8988T (cell line): ENCODE measurements around the gene GLI1.
A peak's percentile ranks its signal among the peaks of the same experiment; 100 is the strongest.
"Not testable (repeated sequence)": the region's sequence is repeated elsewhere in the genome, so short reads cannot be mapped to it uniquely, and the experiment has no call there.

Experiments used
- DNase-seq: peaks from one replicate; pipeline ENCODE4 v3.0.0; 2011

Gene GLI1

DNA sequence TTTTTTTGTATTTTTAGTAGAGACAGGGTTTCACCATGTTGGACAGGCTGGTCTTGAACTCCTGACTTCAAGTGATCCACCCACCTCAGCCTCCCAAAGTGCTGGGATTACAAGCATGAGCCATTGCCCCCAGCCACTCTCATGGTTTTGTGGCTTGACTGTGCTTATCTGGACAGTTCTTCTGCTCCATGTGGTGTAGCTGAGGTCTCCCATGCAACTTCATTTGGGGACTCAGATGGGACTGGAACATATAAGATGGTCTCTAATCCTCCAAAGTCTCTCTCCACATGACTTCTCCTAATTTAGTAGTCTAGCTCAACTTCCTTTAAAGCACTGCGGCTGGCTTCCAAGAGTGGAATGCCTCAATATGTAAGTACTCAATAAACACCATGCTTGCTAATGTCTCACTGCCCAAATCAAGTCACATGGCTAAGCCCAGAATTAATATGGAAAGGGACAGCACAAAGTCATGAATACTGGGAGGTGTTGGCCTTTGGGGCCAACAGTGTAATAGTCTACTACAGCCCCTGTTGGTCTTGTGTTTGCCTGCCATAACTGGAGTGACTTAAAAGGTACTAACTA lies 17.6 kb upstream of the GLI1 start:
- DNase-seq, result no peak

DNA sequence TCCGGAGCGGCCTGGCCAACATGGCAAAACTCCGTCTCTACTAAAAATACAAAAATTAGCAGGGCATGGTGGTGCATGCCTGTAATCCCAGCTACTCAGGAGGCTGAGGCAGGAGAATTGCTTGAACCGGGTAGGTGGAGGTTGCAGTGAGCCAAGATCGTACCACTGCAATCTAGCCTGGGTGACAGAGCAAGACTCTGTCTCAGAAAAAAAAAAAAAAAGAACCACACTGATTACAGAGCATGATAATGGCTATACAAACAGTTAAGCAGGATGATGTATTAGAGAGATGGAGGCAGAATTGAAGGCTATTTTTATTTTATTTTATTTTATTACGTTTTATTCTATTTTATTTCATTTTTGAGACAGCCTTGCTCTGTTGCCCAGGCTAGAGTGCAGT lies 15.2 kb upstream of the GLI1 start:
- DNase-seq, result not testable (repeated sequence)

GRCh38 chr12:57444744-57445143 lies 14.8 kb upstream of the GLI1 start:
- no peak for DNase-seq

DNA sequence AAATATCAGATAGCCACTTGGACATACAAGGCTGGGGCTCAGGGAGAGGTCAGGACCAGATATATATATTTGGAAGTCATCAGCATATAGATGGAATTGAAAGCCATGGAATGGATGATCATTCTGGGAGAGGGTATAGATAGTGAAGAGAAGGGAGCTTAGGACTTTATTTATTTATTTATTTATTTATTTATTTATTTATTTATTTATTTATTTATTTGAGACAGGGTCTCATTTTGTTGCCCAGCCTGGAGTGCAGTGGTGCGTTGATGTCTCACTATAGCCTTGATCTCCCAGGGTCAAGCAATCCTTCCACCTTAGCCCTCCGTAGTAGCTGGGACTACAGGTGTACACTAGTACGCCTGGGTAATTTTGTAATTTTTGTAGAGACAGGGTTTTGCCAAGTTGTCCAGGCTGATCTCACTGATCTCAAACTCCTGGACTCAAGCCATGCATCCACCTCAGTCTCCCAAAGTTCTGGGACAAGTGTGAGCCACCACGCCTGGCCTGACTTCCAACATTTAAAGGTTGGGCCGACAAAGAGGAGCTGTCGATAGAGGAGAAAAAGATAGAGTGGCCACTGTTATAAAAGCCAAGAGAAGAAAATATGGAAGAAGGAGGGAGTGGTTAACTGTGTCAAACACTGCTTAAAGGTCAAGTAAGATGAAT lies 13.2 kb upstream of the GLI1 start:
- no peak for DNase-seq

DNA sequence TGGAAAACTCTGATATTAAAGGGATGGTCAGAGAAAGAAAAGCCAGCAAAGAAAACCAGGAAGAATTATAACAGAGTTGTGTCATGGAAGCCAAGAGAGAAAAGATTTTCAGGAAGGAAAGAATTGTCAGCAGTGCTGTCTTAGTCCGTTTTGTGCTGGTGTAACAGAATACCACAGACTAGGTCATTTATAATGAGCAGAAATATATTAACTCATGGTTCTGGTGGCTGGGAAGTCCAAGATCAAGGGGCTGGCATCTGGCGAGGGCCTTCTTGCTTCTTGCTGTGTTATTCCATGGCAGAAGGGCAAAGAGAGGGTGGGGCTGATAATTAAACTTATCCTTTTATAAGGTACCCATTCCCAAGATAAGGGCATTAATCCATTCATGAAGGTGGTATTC lies 10.9 kb upstream of the GLI1 start:
- DNase-seq, result no peak

- DNase-seq, result no peak
These were observed 10.2 kb upstream of the GLI1 start for GRCh38 chr12:57449375-57449774.

DNA sequence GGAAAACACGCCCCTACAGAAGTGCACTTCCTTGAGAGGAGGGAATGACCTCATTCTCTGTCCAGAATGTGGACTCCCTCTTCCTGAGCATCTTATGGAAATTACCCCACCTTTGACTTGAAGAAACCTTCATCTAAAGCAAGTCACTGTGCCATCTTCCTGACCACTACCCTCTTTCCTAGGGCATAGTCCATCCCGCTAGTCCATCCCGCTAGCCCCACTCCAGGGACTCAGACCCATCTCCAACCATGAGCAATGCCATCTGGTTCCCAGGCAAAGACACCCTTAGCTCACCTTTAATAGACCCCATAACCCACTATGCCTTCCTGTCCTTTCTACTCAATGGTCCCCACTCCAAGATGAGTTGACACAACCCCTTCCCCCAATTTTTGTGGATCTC lies 9.5 kb upstream of the GLI1 start:
- no peak for DNase-seq

DNA sequence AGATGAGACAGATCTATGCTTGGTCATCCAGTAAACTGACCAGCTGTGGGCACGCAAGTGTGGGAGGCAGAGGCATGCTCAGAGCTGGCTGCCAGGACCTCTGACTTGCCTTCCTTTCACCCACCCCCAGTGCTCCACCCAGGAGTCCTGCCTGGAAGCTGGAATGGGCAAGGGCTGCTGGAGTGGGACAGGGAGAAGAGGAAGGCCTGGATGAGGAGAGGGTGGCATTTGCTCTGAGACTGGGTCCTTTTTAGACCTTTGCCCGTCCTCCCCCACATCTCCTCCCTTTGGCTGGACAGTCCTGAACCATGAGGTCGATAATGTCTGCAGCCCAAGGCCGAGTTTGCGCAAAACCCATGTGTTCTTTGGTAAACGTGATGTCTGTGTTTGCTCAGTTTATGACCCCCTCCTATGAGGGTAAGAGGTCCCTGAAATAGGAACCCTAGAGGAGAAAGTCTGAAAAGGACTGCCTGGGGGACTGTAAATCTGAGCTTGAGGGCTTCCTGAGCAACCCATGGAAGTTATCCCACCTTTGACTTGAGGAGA lies 8.3 kb upstream of the GLI1 start:
- no peak for DNase-seq

DNA sequence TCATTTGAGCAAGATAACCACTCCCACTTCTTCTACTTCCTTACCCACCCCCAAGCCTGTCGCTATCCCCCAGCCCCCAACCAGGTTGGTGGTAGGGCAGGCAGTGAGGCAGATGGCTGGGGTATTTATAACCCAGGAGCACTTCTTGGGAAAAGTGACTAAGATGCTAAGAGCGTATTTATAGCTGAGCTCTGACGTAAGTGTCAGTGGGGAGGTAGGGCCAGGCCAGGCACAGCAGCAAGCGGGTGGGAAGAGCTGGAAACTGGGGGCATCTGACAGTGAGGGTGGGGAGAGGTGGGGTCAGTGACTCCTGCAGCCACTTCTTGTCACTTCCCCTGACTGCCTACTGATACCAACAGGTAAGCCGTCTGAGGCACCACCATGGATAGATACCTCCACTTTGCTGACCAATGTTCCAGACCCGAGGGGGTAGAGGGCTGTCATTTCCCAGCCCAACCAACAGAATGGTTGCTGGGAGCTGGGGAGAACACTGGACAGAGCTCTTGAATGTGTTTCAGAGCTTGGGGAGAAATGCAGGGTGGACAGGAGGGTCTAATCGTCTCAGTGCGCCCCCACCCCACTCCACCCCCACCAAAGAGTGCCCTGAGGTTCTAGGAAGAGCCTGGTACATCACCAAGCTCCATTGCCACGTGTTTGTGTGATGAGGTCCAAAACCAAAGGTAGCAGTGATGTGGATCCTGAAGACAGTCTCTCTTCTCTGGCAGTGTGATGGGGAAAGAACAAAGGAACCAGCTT lies 7.2 kb upstream of the GLI1 start:
- no peak for DNase-seq

DNA sequence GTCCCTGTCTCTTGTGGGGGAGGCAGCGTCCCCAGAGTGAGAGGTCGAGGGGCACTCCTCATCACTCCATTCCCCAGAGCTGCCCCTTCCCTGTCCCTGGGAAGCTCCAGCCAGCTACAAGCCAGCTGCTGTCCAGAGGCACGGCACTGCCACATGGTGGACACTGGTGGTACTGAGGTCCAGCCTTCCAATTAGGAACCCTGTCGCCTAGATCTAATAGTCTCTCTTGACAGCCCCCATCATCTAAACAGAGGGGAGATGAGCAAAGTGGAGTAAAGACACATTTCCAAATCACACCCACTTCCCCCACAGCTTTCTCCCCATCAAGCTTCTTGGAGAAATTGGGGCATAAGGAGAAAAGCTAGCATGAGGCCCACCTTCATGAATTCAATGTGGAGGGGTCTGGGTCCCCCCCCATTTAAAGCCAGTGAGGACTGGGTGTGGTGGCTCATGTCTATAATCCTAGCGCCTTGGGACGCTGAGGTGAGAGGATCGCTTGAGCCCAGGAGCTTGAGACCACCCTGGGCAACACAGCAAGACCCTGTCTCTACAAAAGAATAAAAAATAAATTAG lies 6.6 kb upstream of the GLI1 start:
- no peak for DNase-seq

- DNase-seq, result no peak
These were observed 5.4 kb upstream of the GLI1 start for GRCh38 chr12:57454213-57454565.

- DNase-seq, result no peak
These were observed 4.8 kb upstream of the GLI1 start, which contains the start of gene INHBE for GRCh38 chr12:57454566-57455373. Gene INHBE (plus strand): TSS chr12:57455307. CDS start chr12:57455537, 230 bp downstream.

DNA sequence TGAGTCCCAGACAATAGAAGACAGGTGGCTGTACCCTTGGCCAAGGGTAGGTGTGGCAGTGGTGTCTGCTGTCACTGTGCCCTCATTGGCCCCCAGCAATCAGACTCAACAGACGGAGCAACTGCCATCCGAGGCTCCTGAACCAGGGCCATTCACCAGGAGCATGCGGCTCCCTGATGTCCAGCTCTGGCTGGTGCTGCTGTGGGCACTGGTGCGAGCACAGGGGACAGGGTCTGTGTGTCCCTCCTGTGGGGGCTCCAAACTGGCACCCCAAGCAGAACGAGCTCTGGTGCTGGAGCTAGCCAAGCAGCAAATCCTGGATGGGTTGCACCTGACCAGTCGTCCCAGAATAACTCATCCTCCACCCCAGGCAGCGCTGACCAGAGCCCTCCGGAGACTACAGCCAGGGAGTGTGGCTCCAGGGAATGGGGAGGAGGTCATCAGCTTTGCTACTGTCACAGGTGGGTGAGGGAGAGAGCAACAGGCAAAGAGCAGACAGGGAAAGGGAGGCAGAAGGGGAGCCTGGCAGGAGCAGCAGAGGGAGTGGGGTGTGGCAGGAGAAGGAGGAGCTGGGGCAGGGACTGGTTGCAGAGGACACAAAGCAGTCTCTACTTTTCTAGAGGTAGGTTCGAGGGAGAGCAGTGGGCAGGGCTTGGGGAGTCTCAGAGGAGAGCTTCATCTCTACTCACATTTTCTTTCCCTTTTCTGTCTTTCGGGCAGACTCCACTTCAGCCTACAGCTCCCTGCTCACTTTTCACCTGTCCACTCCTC lies 4.0 kb upstream of the GLI1 start:
- no peak for DNase-seq

DNA sequence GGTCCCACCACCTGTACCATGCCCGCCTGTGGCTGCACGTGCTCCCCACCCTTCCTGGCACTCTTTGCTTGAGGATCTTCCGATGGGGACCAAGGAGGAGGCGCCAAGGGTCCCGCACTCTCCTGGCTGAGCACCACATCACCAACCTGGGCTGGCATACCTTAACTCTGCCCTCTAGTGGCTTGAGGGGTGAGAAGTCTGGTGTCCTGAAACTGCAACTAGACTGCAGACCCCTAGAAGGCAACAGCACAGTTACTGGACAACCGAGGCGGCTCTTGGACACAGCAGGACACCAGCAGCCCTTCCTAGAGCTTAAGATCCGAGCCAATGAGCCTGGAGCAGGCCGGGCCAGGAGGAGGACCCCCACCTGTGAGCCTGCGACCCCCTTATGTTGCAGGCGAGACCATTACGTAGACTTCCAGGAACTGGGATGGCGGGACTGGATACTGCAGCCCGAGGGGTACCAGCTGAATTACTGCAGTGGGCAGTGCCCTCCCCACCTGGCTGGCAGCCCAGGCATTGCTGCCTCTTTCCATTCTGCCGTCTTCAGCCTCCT lies 3.4 kb upstream of the GLI1 start:
- no peak for DNase-seq

DNA sequence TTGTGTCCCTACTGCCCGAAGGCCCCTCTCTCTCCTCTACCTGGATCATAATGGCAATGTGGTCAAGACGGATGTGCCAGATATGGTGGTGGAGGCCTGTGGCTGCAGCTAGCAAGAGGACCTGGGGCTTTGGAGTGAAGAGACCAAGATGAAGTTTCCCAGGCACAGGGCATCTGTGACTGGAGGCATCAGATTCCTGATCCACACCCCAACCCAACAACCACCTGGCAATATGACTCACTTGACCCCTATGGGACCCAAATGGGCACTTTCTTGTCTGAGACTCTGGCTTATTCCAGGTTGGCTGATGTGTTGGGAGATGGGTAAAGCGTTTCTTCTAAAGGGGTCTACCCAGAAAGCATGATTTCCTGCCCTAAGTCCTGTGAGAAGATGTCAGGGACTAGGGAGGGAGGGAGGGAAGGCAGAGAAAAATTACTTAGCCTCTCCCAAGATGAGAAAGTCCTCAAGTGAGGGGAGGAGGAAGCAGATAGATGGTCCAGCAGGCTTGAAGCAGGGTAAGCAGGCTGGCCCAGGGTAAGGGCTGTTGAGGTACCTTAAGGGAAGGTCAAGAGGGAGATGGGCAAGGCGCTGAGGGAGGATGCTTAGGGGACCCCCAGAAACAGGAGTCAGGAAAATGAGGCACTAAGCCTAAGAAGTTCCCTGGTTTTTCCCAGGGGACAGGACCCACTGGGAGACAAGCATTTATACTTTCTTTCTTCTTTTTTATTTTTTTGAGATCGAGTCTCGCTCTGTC lies 2.7 kb upstream of the GLI1 start:
- DNase-seq, result no peak

GRCh38 chr12:57458665-57459054 lies 925 bp upstream of the GLI1 start:
- DNase-seq, result no peak

GRCh38 chr12:57459055-57459749 lies 383 bp upstream of the GLI1 start:
- peak; percentile 85 for DNase-seq

DNA sequence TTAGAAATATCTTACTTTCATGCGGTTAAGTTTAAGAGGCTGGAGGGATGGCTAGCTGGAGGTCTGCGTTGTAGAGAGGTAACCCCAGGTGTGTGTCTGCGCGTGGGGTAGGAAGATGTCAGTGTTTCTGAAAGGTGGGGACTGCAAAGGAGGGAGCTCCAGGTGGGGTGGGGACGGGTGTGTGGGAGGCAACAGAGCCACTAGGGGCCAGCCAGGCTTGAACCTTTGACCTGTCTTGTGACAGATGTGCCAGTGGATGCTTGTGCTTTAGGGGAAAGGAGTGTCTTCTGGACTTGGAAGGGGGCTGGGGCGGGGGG lies 841 bp downstream of the GLI1 start:
- DNase-seq, result no peak

DNA sequence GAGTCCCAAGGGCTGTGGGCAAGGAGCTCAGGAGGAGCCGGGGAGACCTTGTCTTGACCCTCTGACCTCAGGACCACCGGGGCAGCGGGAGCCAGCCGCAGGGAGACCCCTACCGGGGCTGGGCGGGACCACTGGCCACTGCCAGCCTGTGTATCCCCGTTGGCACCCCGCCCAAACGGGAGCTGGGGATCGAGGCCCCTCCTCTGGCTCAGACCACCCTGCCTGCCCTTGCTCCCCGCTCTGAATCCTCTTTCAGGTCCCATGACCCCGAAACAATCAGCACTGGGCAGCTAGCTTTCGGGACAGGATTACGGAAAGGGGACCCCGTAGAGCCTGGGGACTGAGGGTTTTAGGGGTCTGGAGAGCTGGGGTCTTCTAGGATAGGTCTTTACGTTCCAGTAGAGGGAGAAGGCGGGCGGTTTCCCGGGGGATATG lies 1.3 kb downstream of the GLI1 start:
- DNase-seq, result no peak

GRCh38 chr12:57461276-57461916 lies 1.8 kb downstream of the GLI1 start:
- DNase-seq, result peak; percentile 80
